Measurements from ENCODE around the gene FOXK1.
A peak's percentile ranks its signal among the peaks of the same experiment; 100 is the strongest.

FOXK1 gene

DNA sequence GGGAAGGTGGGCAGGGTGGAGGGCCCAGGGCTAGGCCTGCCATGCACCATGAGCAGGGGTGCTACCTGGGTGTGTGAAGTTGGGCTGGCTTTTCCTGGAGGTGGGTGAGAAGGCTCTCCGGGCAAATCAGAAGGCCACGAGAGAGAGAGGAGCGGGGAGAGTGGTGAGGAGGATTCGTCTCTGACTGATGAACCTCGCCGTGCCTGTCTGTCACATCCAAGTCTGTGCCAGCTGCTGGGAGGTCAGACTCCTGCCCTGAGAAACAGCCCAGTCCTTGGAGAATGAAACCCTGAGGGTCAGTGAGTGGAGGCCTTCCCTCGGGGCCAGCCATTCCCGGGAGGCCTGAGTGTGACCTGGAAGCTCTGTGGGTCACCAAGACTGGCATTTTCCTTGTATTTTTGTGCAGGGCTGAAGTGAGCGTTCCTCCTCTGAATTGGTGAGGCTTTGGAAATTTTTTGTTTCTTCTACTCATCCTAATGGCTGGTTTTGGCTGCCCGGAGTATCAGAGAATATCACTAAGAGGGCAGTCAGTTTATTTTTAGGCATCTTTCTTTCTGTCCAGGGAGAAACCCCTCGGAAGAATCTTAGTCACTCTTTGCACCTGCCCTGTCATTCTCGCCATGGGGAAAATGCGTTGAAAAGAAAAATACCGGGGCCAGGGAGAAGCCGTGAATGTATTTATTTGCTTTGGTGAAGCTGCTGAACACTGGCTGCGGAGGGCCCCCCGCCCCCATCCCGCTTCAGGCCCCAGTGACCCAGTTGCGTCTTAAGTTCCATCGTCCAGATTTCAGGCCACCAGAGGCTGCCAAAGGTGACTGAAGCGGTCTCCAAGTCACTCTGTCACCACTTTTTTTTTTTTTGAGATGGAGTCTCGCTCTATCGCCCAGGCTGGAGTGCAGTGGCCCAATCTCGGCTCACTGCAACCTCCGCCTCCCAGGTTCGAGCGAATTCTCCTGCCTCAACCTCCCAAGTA lies 86.8 kb downstream of the FOXK1 start:
- DNase-seq = no peak

DNA sequence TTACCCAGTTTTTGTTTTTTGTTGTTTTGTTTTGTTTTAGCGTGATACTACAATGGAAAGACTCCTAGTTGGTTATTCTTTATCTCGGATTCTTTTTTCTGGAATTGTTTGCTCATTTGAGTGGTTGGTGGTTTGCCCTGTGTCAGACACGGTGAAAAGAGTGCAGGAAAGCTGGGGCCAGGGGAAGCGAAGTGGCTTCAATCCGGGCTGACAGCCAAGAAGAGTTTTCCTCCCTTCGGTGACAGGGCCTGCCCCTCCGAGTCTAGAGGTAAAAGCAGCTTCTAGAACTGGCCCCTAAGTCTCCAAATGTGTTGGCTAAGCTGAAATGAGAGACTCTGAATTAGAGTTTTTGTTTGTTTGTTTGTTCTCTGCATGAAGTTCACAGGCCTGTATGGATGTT lies 87.7 kb downstream of the FOXK1 start:
- no peak for DNase-seq

DNA sequence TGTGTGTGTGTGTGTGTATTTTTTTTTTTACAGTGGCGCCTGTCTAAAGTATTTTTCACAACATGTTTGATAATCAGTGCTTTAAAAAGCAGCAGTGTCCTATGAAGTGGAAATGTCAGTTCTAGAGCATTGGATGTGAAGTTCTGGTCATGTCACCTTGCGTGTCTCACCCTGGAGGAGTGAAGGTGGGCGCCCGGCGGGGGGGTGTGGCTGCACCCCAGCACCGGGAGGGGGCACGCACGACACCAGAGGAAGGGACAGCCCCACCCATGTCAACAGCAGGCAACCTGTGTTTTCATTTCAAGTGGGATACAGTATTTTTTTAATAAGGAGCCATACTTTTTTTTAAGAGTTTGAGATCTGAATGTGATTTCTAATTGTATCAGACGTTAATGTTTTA lies 88.8 kb downstream of the FOXK1 start:
- no peak for DNase-seq

DNA sequence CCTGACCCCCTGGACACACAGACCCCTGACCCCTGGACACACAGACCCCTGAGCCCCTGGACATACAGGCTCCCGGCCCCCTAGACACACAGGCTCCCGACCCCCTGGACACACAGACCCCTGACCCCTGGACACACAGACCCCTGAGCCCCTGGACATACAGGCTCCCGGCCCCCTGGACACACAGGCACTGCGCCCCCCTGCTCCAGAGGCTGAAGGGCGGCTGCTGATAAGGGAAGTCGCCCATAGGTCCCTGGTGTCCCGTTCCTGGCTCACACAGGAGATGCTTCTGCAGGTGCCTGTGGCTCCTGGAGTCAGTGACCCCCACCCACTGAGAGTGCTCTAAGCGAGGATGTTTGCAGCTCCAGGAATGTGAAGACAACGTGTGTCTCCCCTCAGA lies 89.6 kb downstream of the FOXK1 start:
- no peak for DNase-seq

DNA sequence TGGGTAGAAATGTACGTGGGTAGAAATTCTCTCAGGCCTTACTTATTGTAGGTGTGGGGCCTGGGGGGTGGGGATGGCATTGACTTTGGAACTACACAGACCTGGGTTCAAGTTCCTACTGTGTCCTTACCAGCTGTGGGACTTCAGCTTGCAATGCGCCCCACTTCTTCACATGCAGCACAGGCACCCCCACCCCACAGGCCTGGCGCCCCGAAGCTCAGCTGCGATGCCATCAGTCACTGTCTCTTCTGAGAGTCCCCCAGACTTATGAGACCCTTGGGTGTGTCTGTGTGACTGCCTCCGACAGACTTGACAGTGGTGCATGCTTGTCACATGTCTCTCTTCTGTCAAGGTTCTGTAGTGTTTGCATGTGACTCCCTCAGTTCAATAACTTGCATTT lies 90.2 kb downstream of the FOXK1 start:
- DNase-seq = no peak

DNA sequence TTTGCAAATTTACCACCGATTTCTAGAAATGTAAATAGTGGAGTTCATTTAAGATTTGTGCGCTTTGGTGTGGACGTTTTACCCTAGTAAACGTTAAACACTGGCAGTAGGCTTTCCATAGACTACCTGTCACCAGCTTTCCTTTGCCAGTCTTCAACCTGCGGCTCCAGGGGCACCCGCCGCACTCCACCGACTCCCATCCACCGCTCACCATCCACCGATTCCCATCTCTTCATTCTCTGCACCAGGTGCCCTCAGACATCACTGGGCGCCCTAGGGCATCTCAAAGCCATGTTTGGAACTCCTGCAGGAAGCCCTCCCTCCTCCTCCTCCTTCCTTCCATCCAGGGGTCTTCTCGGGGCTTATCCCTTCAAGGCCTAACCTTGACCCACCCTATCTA lies 91.9 kb downstream of the FOXK1 start:
- DNase-seq = no peak

DNA sequence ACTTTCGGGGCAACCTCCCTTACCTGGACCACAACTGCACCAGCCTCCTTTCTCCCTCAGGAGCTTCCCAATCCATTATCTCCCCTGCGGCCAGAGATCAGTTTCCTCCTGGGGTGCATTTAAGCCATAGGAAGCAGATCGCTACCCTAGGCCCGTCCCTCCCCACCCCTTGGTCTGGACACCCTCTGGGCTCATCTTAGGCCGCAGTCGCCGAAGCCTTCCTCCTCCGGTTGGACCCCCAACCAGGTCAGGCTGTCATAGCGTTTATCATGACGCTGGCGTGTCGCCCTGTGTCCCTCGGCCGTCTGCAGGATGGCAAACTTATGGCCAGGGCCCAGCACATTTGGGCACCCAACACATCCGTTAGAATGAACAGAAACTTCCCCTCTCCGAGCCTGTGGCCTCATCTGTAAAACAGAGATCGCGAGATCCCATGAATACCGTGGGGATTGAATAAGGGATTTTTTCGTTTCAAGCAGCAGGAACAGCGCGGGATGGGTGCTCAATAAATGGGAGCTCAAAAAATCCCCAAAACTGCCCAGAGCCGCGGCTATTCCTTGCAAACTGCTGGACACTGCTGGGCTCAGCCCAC lies 92.7 kb downstream of the FOXK1 start:
- no peak for DNase-seq

DNA sequence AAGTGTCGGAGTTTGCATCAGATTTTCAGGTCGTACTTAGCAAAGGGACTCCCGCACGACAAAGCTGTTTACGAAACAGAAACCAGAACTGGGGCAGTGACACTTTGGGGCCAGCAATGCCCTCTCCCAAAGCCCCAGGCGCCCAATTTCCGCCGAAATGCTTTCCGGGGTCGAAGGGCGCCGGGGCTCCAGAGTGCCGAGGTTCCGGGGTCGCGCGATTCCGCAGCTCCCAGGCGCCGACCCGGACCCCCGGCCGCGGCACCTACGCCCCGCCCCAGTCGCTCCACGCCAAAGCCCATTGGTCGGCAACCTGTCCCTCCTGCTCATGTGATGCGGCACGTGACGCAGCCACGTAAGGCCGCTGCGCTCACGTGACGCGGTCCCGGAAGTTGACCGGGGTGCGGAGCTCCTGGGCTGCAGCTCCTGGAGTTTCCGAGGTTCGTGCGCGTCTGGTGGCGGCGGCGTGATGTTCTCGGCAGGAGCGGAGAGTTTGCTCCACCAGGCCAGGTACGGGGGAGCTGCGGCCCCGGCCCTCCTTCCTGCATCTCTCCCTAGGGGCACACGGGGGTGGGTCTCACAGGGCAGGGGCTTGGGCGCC lies 93.3 kb downstream of the FOXK1 start, which contains the start of gene AP5Z1:
Gene AP5Z1, plus strand, starts transcription at position 374 of the 598 bp plus-strand sequence. Its CDS starts 93 bp downstream, at position 467.
- DNase-seq = peak; percentile 83

DNA sequence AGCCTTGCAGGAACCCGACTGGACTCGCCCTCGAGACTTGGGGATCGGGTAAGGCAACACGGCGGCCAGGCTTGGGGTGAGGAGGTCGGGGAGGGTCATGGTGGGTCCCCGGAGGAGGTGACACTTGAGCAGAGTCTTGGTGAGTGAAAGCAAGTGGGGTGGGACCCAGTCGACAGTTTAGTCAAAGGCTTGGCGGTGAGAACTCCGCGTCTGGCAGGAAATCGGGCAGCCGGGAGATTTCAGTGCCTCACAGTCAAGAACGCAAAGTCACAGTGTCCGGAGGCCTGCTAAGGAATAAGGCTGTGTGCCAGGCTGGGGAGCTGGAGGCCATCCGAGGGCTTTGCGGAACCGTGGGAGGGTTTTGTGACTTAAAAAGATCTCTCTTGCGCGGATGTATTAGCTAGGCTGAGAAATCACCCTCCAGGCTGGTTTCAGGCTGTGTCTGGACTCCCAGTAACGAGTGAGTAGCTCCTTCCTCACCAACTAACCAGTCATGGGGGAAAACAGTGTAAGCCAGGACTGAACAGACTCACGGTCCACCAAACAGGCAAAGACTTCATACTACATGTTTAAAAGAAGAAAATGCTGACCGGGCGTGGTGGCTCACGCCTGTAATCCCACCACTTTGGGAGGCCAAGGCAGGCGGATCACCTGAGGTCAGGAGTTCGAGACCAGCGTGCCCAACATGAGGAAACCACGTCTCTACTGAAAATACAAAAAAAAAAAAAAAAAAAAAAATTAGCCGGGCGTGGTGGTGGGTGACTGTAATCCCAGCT lies 93.9 kb downstream of the FOXK1 start:
- DNase-seq = no peak

DNA sequence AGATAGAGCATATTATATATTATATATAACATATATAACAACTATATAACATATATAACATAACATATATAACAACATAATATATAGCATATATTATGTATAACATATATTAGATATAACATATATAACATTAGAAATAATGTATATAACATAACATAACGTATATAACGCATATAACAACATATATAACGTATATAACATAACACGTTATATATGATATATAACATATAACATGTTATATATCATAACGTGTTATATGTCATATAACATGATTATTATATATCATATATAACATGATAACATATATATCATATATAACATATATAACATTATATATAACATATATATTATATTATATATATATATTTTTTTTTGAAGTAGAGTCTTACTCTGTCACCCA lies 97.0 kb downstream of the FOXK1 start:
- DNase-seq = no peak

DNA sequence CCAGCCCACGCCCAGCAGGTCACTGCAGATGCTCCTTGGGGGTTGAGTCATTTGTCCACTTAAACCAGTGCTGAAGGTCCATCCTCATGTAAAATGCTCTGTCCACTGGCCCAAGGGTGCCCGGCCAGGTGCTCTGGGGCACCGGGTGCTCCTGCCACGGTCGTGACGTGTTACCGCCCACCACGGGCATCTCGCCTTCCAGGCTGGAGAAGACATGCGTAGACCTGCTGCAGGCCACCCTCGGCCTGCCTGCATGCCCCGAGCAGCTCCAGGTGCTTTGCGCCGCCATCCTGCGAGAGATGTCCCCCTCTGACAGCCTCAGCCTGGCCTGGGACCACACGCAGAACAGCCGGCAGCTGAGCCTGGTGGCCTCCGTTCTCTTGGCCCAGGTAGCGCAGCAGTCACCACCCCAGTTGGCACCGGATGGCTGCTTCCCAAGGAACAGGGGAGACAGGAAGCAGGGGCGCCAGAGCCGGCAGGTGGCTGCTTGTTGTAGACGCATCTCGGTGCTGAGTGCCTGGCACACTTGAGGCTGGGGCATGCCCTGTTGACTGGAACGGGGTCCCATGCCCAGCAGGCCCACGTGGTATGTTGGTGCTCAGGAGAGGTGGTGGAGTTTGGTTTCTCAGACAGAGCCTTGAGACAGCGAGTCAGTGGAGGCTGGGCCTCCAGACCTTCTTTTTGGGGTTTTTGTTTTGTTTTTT lies 99.4 kb downstream of the FOXK1 start:
- DNase-seq = no peak

DNA sequence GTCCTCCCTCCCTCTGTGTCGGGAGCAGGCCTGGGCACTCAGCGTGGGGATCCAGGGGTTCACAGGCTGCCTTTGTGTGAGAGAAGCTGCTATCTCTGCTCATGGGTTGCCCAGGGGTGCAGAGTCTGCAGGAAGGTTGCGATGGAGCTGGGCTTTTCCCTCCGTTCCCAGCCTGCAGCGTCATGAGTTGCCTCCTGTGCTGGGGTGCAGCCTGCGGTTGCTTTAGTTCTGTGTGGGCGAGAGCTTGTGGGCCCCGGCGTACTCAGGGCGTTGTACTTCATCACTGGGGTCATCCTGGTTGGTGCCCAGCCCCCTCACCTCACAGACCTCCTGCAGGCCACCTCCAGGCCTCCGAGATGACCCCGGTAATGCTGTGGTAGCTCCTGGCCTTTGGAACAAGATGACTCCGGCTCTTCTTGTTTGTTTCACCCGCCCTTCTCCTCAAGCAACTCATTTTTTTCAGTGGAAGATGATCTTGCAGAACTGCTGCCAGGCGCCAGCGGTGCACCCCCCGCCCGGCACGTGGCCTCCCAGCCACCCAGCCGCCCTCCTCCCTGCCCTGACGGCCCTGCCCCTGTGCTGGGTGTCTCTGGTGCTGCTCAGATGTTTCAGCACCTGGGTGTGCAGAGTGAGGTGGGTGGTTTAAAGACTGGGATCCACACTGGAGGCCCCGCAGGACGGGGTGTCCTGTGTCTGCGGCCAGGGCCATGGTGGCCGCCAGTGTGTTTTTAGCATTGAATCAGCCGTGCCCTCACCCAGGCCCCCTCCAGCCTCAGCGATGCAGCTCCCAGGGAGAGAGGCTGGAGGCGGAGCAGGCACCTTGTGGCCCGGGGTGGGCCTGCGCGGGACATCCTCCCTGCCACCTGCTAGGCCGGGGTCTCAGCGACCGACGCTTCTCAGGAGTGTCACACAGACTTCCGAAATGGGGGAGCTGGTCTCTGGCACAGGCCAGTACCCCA lies 100.5 kb downstream of the FOXK1 start:
- no peak for DNase-seq

DNA sequence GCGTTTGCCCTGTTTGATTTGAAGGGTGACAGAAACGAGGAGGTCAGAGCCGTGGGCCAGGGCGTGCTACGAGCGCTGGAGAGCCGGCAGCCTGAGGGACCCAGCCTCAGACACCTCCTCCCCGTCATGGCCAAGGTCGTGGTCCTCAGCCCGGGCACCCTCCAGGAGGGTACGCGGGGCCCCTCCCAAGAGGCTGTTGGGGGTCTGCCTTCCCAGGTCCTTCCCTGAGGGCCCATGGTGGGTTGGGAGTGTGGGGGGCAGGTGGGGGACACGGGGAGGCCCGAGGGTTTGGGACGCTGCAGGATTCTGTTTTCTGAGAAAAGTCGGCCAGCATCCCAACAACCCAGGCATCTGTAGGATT lies 101.2 kb downstream of the FOXK1 start:
- no peak for DNase-seq

DNA sequence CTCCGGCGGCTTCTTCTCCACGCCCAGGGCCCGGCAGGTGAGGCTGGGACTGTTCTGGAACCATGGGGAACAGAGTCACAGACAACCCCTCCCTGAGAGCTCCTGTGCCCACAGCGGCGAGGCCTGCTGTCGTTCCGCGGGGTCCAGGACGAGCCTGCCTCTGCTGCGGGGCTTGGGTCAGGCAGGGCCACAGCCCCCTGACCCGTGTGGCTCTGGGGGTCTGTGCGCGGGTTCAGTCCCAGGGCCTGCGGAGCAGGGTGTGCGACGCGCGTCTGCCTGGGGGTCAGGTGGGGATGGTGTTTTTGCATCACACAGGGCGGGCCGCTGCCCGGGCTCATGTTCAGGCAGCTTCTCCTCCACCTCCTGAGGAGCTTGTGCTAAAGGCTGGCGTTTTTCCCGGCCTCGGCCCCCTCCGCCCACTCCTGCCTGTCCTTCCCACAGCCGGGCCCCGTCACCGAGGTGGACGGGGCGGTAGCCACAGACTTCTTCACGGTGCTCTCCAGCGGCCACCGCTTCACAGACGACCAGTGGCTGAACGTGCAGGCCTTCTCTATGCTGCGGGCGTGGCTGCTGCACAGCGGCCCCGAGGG lies 101.8 kb downstream of the FOXK1 start:
- DNase-seq = no peak

DNA sequence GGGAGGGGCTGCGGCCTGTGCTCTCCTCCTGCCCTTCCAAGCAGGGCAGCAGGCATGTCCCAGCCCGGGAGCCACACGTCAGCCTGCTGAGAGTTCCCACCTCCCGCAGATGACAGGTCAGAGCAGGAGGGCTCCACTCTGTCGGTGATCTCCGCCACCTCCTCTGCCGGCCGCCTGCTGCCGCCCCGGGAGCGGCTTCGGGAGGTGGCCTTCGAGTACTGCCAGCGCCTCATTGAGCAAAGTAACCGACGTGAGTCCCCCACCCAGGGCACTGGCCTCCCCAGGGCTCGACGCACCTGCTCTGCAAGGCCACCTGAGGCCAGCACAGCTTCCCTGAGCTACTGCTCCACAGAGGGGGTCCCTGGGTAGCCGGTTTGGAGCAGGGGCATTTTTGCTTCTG lies 102.7 kb downstream of the FOXK1 start:
- DNase-seq = no peak

DNA sequence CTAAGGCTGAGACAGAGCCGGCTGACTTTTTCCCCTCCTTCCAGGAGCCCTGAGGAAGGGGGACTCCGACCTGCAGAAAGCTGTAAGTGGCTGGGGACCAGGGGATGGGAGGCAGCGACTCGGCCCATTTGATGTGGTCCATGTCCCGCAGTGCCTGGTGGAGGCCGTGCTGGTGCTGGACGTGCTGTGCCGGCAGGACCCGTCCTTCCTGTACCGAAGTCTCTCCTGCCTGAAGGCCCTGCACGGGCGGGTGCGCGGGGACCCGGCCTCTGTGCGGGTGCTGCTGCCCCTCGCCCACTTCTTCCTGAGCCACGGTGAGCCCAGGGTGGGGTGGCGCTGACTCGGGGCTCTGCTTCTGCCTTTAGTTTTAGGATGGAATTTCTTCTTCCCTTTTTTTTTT lies 103.3 kb downstream of the FOXK1 start:
- DNase-seq = no peak

DNA sequence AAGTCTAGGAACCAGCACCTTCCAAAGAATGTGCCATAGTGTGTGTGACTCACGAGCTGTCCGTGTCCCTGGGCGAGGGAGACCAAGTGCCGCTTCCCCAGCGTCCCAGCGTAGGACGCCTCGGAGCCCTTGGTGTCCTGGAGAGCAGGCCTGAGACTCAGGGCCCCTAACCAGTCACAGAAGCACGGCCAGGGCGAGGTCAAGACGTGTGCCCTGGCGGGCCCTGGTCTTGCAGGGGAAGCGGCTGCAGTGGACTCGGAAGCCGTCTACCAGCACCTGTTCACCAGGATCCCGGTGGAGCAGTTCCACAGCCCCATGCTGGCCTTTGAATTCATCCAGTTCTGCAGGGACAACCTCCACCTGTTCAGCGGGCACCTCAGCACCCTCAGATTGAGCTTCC lies 103.9 kb downstream of the FOXK1 start:
- no peak for DNase-seq

DNA sequence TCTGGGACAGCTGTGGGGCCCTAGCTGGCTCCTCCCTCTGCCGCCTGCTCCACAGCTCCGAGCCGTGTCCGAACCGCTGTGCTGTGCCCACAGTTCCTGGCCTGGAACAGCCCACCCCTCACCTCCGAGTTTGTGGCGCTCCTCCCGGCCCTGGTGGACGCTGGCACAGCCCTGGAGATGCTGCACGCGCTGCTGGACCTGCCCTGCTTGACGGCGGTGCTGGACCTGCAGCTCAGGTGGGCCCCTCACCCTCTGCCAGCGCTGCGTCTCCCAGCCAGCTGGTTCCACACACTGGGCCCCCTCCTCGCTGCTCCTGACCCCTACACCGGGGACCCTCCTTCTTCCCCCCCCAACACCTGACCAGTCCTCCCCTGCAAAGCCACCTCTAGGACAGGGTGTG lies 105.4 kb downstream of the FOXK1 start:
- DNase-seq = no peak

DNA sequence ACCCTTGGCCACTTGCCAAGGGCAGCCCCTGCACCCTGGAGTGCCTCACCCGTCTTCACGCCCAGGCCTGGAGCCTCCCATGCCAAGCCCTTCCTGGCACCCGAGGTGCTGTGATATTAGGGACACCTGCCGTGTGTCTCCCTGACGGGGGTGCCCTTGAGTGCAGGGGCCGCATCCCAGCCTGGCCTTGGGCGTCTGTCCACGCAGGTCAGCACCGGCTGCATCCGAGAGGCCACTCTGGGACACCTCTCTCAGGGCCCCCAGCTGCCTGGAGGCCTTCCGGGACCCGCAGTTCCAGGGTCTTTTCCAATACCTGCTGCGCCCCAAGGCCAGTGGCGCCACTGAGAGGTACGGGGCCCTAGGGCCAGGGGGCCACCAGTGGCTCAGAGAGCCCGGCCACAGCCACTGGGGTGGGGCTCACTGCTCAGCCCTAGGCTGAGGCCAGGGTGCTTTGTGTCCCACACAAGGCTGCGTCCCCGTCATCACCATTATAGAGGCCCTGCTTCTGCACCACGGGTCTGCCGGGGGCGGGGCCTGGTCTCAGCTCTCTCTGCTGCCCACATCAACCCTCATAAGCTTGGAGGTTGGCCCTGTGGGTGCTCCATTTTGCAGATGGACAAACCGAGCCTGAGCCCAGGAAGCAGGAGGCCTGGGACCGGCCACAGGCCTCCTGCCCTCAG lies 106.0 kb downstream of the FOXK1 start:
- DNase-seq = no peak

DNA sequence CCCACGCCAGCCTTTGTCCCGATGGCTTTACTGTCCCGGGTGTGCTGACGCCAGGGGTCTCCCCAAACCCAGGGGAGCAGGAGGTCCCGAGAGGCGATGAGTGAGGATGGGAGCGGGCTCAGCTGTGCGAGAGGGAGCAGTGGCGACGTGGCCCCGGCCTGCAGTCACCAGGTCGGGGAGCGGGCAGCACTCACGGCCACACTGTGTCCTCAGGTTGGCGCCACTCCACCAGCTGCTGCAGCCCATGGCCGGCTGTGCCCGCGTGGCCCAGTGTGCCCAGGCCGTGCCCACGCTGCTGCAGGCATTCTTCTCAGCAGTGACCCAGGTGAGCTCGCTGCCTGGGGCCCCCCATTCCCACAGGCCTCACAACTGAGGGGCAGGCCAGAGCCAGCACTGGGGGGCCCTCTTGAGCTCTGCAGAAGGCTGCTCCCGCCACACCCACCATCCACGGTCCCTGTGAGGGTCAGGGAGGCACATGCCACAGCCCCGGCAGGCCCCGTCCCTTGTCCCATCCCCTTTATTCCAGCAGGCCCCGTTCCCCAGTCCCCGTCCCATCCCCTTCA lies 106.6 kb downstream of the FOXK1 start:
- no peak for DNase-seq
